Gastrocnemius medialis (tissue), 4 donors: ENCODE results near the gene PARP15. TPM values are rescaled to one million over a fixed set of nuclear protein-coding genes. Genes with fewer than 3 reads are reported as not detected.

ENCODE experiments used
- ATAC-seq, 2 donors: fragments of 150-250 bp; one replicate each; pipeline ENCODE4 v1.9.1; 2016
- DNase-seq, 2 donors: peaks; one replicate each; pipeline ENCODE4 v3.0.0-alpha.2; 2019
- H3K27ac ChIP-seq, 4 donors: fragments of 200-600 bp; sonication (generic); 1 replicate in 1 of 4; 2 replicates in 3 of 4; pipeline ENCODE4 v1.5.1; 2016 to 2018; ENCODE audit warnings: mild to moderate bottlenecking in 2 of 4, moderate library complexity in 1 of 4
- H3K27me3 ChIP-seq, 3 donors: fragments of 200-600 bp; sonication (generic) in 2 of 3; 1 replicate in 1 of 3; 2 replicates in 2 of 3; pipeline versions ENCODE4 v1.5.1 to v1.6.0; 2016 to 2019; ENCODE audit warnings: mild to moderate bottlenecking in 1 of 3, moderate library complexity in 1 of 3
- H3K36me3 ChIP-seq, 2 donors: fragments of 200-600 bp; sonication (generic) in 1 of 2; one replicate each; pipeline ENCODE4 v1.5.1; 2017 to 2018
- H3K4me1 ChIP-seq, 2 donors: fragments of 200-600 bp; sonication (generic) in 1 of 2; one replicate each; pipeline ENCODE4 v1.5.1; 2016 to 2017; ENCODE audit warnings: mild to moderate bottlenecking in 2 of 2
- H3K4me3 ChIP-seq, 4 donors: fragments of 200-600 bp; sonication (generic) in 3 of 4; 1 replicate in 1 of 4; 2 replicates in 3 of 4; pipeline ENCODE4 v1.5.1; 2016 to 2019; ENCODE audit warnings: mild to moderate bottlenecking in 2 of 4
- H3K9me3 ChIP-seq, 3 donors: fragments of 200-600 bp; sonication (generic) in 2 of 3; 1 replicate in 1 of 3; 2 replicates in 2 of 3; pipeline ENCODE4 v1.5.1; 2016 to 2019
- CTCF ChIP-seq, 5 experiments: fragments of 450-650 bp in 3 of 5; fragments of 200-600 bp in 2 of 5; sonication (generic) in 2 of 5; IDR thresholded peaks in 4 of 5; conservative IDR thresholded peaks in 1 of 5; 1 replicate in 4 of 5; 2 replicates in 1 of 5; pipeline ENCODE4 v1.5.1; 2016 to 2019; ENCODE audit warnings: antibody characterized with exemption in 5 of 5, mild to moderate bottlenecking in 3 of 5, moderate library complexity in 3 of 5
- POLR2A ChIP-seq, 2 donors: fragments of 450-650 bp; IDR thresholded peaks; one replicate each; pipeline ENCODE4 v1.6.1; 2017; ENCODE audit warnings: antibody characterized with exemption in 2 of 2, mild to moderate bottlenecking in 2 of 2, moderate library complexity in 2 of 2
- in situ Hi-C, 4 donors: fragments of 200-750 bp; cut with MboI; loops; one replicate each; pipeline versions ENCODE4 v1.15.0 to v1.8.0; 2017; ENCODE audit warnings: low sequenced_read_pairs in 4 of 4
- intact Hi-C: fragments of 100-400 bp; cut with DNase I; formaldehyde crosslinking; loops from one replicate; pipeline ENCODE4 v1.15.1; 2023; ENCODE audit warnings: low total_unique reads
- total RNA-seq, 4 donors: library from RNA; depleted of rRNA; stranded (reverse); fragments of >200 nt; gene quantifications; one replicate each; pipeline versions ENCODE4 v1.1.0 to v1.2.3, GENCODE V29; 2016

The PARP15 gene
- total RNA-seq, 4 donors from 2014 or later = 0.16 to 0.51 TPM; not detected in 2

- H3K4me1 ChIP-seq = peaks cover 7 to 8% of the 10 kb centered on the region in 2 donors
- peak overlapping the region; percentile 20 to 77 (median 44) for H3K27ac ChIP-seq
- in situ Hi-C loops = loop anchor here in 1 of 4 donors (25.0 kb wide), 1 partner anchor 114 kb away; the partner anchor contains the start of gene PARP14
Measured at GRCh38 chr3:122572940-122573412, 4.5 kb upstream of the PARP15 start.

GRCh38 chr3:122576174-122576940 is 1.1 kb upstream of the PARP15 start:
- DNase-seq (no peak), ATAC-seq (peak in 1 of 2 donors; percentile 35)
- intact Hi-C loops (no loop called here), in situ Hi-C loops (no loop called here)
- Histone ChIP-seq H3K9me3 (no peaks in the 10 kb centered on the region), H3K4me3 (no peak overlapping the region), H3K4me1 (peaks cover 11 to 18% of the 10 kb centered on the region in 2 donors), H3K27me3 (no peaks in the 10 kb centered on the region), H3K36me3 (peaks cover 0 to 15% of the 10 kb centered on the region in 2 donors), H3K27ac (peak overlapping the region in 1 of 4 donors; percentile 67)
- TF ChIP-seq CTCF (IDR thresholded peaks at IDR 0.05 in 4 of 5, conservative IDR thresholded peaks at IDR 0.05 in 1 of 5) = no peak
- TF ChIP-seq POLR2A (IDR thresholded peaks at IDR 0.05) = no peak

More at GRCh38 chr3:122572940-122573412, 4.5 kb upstream of the PARP15 start:
- TF ChIP-seq POLR2A (IDR thresholded peaks at IDR 0.05) = no peak
- TF ChIP-seq CTCF (IDR thresholded peaks at IDR 0.05 in 4 of 5, conservative IDR thresholded peaks at IDR 0.05 in 1 of 5) = no peak
- H3K36me3 ChIP-seq = peaks cover 0 to 37% of the 10 kb centered on the region in 2 donors
- no peaks in the 10 kb centered on the region for H3K9me3 ChIP-seq
- ATAC-seq (peak; percentile 70 to 81), DNase-seq (peak; percentile 24 to 30)
- no peak overlapping the region for H3K4me3 ChIP-seq
- intact Hi-C loops = no loop called here
- no peaks in the 10 kb centered on the region for H3K27me3 ChIP-seq

GRCh38 chr3:122578069-122578740 is 755 bp downstream of the PARP15 start:
- intact Hi-C loops = no loop called here
- H3K27ac ChIP-seq = peak overlapping the region in 2 of 4 donors; percentile 11 to 67
- ATAC-seq (peak in 1 of 2 donors; percentile 62), DNase-seq (no peak)
- in situ Hi-C loops = no loop called here
- peaks cover 11 to 12% of the 10 kb centered on the region in 2 donors for H3K4me1 ChIP-seq
- H3K36me3 ChIP-seq = no peaks in the 10 kb centered on the region
- TF ChIP-seq CTCF (IDR thresholded peaks at IDR 0.05 in 4 of 5, conservative IDR thresholded peaks at IDR 0.05 in 1 of 5) (no peak), POLR2A (IDR thresholded peaks at IDR 0.05) (no peak)
- peak overlapping the region; percentile 49 to 52 (median 50) for H3K4me3 ChIP-seq
- H3K9me3 ChIP-seq = peaks cover 0 to 10% (median 0%) of the 10 kb centered on the region in 3 donors
- no peaks in the 10 kb centered on the region for H3K27me3 ChIP-seq

- intact Hi-C loops (no loop called here), in situ Hi-C loops (no loop called here)
- ATAC-seq = no peak
- Histone ChIP-seq H3K36me3 (no peaks in the 10 kb centered on the region), H3K4me1 (peaks cover 10 to 11% of the 10 kb centered on the region in 2 donors), H3K4me3 (no peak overlapping the region), H3K27ac (no peak overlapping the region), H3K27me3 (no peaks in the 10 kb centered on the region), H3K9me3 (peaks cover 0 to 10% (median 0%) of the 10 kb centered on the region in 3 donors)
- no peak for TF ChIP-seq POLR2A (IDR thresholded peaks at IDR 0.05)
- TF ChIP-seq CTCF (IDR thresholded peaks at IDR 0.05 in 4 of 5, conservative IDR thresholded peaks at IDR 0.05 in 1 of 5) = no peak
- DNase-seq = no peak
Measured at GRCh38 chr3:122580470-122580869, 3.0 kb downstream of the PARP15 start.
